Ovary (tissue), 9 donors: ENCODE data around the gene COBL. TPM values are rescaled to one million over a fixed set of nuclear protein-coding genes. Genes with fewer than 3 reads are reported as not detected.

ENCODE experiments used
- DNase-seq, 5 donors: peaks; one replicate each; pipeline ENCODE4 v3.0.0-alpha.2; 2019 to 2020
- H3K27ac ChIP-seq, 2 donors: fragments of 200-600 bp; one replicate each; pipeline versions ENCODE4 v1.5.1 to v1.8.0; 2019 to 2022
- H3K27me3 ChIP-seq: fragments of 200-600 bp; one replicate; pipeline ENCODE4 v1.8.0; 2022
- H3K36me3 ChIP-seq: fragments of 200-600 bp; sonication (generic); one replicate; pipeline ENCODE4 v1.5.1; 2019
- H3K4me1 ChIP-seq: one replicate; pipeline ENCODE4 v1.8.1; 2013; ENCODE audit warnings: mild to moderate bottlenecking, moderate library complexity; ENCODE audit not compliant: insufficient read depth
- H3K4me3 ChIP-seq: fragments of 200-600 bp; sonication (generic); one replicate; pipeline ENCODE4 v1.5.1; 2017
- H3K9me3 ChIP-seq, 2 donors: fragments of 200-600 bp in 1 of 2; sonication (generic) in 1 of 2; one replicate each; pipeline versions ENCODE4 v1.5.1 to v1.8.1; 2013 to 2019; ENCODE audit warnings: mild to moderate bottlenecking in 1 of 2, moderate library complexity in 1 of 2
- CTCF ChIP-seq, 3 donors: fragments of 450-650 bp in 2 of 3; fragments of 200-600 bp in 1 of 3; IDR thresholded peaks; one replicate each; pipeline versions ENCODE4 v1.5.1 to v1.8.0; 2016 to 2022; ENCODE audit warnings: antibody characterized with exemption in 3 of 3, mild to moderate bottlenecking in 1 of 3
- EP300 ChIP-seq: sonication (generic); formaldehyde crosslinking; IDR thresholded peaks from one replicate; pipeline ENCODE4 v1.6.1; 2017; ENCODE audit warnings: antibody characterized with exemption
- POLR2A ChIP-seq: fragments of 450-650 bp; IDR thresholded peaks from one replicate; pipeline ENCODE4 v1.6.1; 2017; ENCODE audit warnings: antibody characterized with exemption, mild to moderate bottlenecking, moderate library complexity
- WGBS, 3 donors: extraction: QIAGEN DNeasy Blood & Tissue Kit in 1 of 3; methylation state at CpG; one replicate each; pipeline versions ENCODE4 v1.1.5 to v1.1.7; 2013 to 2017; 5-methylcytosine and 5-hydroxymethylcytosine counted together
- intact Hi-C, 4 donors: fragments of 100-400 bp; cut with DNase I; formaldehyde crosslinking; loops; one replicate each; pipeline versions ENCODE4 v1.11.0 to v1.15.1; 2022 to 2023
- polyA plus RNA-seq, 2 donors: library from polyadenylated mRNA; stranded (reverse); fragments of 200-250 nt in 1 of 2; fragments of 350-450 nt in 1 of 2; fragmentation: Illumina TruSeq in 1 of 2; extraction: RNeasy Lipid Tissue Mini Kit (QIAGEN cat#74804) in 1 of 2; gene quantifications; one replicate each; pipeline ENCODE4 v1.2.3, GENCODE V29; 2013 to 2014
- total RNA-seq, 7 donors: library from RNA; depleted of rRNA in 2 of 7; stranded (reverse); fragments of >200 nt in 2 of 7; fragmentation: NEBNext Ultra II Directional in 3 of 7; extraction: Animal tissue kit (Norgen Biotek cat#: 25700) in 3 of 7; gene quantifications; one replicate each; pipeline versions ENCODE4 v1.1.0 to v1.2.4, GENCODE V29; 2016 to 2023
- donor health status: DM: no; HTN: no; CAD: no; lungs with moderate emphysema.
- donor health status: DM: no; HTN: no; CAD: no.
- donor health status: Bipolar disorder and iron deficiency.
- donor health status: DM: yes; HTN: yes; CAD: no.
- donor health status: DM: no; HTN: no; CAD: no.
- donor health status: DM: yes; HTN: yes; CAD: no.

The COBL gene
- total and polyA plus RNA-seq, 9 donors = 0.87 to 33.4 (median 3.9) TPM

GRCh38 chr7:51243631-51244030, 73.0 kb downstream of the COBL start:
- H3K4me3 ChIP-seq = no peak overlapping the region
- no peaks in the 10 kb centered on the region for H3K36me3 ChIP-seq
- 94 to 95% (median 95%) methylated on average over 10 of the region's 10 CpGs for WGBS, 3 donors
- TF ChIP-seq POLR2A = no peak
- TF ChIP-seq CTCF (IDR thresholded peaks at IDR 0.05) = no peak
- no peak for TF ChIP-seq EP300
- no peaks in the 10 kb centered on the region for H3K4me1 ChIP-seq
- H3K27me3 ChIP-seq = no peaks in the 10 kb centered on the region
- no peaks in the 10 kb centered on the region for H3K9me3 ChIP-seq
- DNase-seq = no peak
- intact Hi-C loops = no loop called here
- no peak overlapping the region for H3K27ac ChIP-seq

GRCh38 chr7:51242881-51243518, 73.6 kb downstream of the COBL start:
- no peaks in the 10 kb centered on the region for H3K9me3 ChIP-seq
- intact Hi-C loops = no loop called here
- no peak overlapping the region for H3K4me3 ChIP-seq
- no peaks in the 10 kb centered on the region for H3K4me1 ChIP-seq
- no peak overlapping the region for H3K27ac ChIP-seq
- H3K27me3 ChIP-seq = no peaks in the 10 kb centered on the region
- 88 to 92% (median 90%) methylated on average over 16 of the region's 16 CpGs for WGBS, 3 donors
- H3K36me3 ChIP-seq = no peaks in the 10 kb centered on the region
- no peak for TF ChIP-seq EP300
- no peak for TF ChIP-seq CTCF (IDR thresholded peaks at IDR 0.05)
- TF ChIP-seq POLR2A = no peak
- DNase-seq = no peak

GRCh38 chr7:51242007-51242691, 74.5 kb downstream of the COBL start:
- TF ChIP-seq EP300 (no peak), CTCF (IDR thresholded peaks at IDR 0.05) (no peak), POLR2A (no peak)
- Histone ChIP-seq H3K27me3 (no peaks in the 10 kb centered on the region), H3K27ac (no peak overlapping the region), H3K4me3 (no peak overlapping the region), H3K9me3 (no peaks in the 10 kb centered on the region), H3K36me3 (no peaks in the 10 kb centered on the region), H3K4me1 (no peaks in the 10 kb centered on the region)
- intact Hi-C loops = no loop called here
- 80 to 83% (median 81%) methylated on average over 5 of the region's 5 CpGs for WGBS, 3 donors
- no peak for DNase-seq

GRCh38 chr7:51240868-51241267, 75.7 kb downstream of the COBL start:
- H3K36me3 ChIP-seq = no peaks in the 10 kb centered on the region
- no peaks in the 10 kb centered on the region for H3K4me1 ChIP-seq
- no peaks in the 10 kb centered on the region for H3K9me3 ChIP-seq
- no peak overlapping the region for H3K4me3 ChIP-seq
- no peak overlapping the region for H3K27ac ChIP-seq
- TF ChIP-seq CTCF (IDR thresholded peaks at IDR 0.05) (no peak), POLR2A (no peak), EP300 (no peak)
- no peak for DNase-seq
- 67 to 77% (median 70%) methylated on average over 4 of the region's 4 CpGs for WGBS, 3 donors
- H3K27me3 ChIP-seq = no peaks in the 10 kb centered on the region
- intact Hi-C loops = no loop called here
